Testis (tissue), 2 donors: Measurements from ENCODE around the gene ZBTB20.
A peak's percentile ranks its signal among the peaks of the same experiment; 100 is the strongest.

ENCODE experiments used
- CTCF ChIP-seq, 3 experiments: fragments of 450-650 bp in 2 of 3; fragments of 200-600 bp in 1 of 3; sonication (generic) in 1 of 3; IDR thresholded peaks; one replicate each; pipeline ENCODE4 v1.5.1; 2016 to 2019; ENCODE audit warnings: antibody characterized with exemption in 3 of 3, mild to moderate bottlenecking in 2 of 3, moderate library complexity in 1 of 3
- POLR2A ChIP-seq: fragments of 450-650 bp; IDR thresholded peaks from one replicate; pipeline ENCODE4 v1.6.1; 2017; ENCODE audit warnings: antibody characterized with exemption, mild to moderate bottlenecking, moderate library complexity

GRCh38 chr3:114290911-114291901 is 855.9 kb downstream of the ZBTB20 start:
- TF ChIP-seq CTCF (IDR thresholded peaks at IDR 0.05) (peak; percentile 84 to 91 (median 88)), POLR2A (no peak)
